K562 (cell line): ENCODE results near the gene FLVCR2. TPM values are rescaled to one million over a fixed set of nuclear protein-coding genes. Genes with fewer than 3 reads are reported as not detected.

ENCODE experiments used
- AFF4 ChIP-seq: sonication (generic); formaldehyde crosslinking; IDR thresholded peaks from 2 replicates; pipeline ENCODE4 v1.8.0; 2023; ENCODE audit warnings: mild to moderate bottlenecking, missing genetic modification reagents
- CHD1 ChIP-seq: fragments of 200-600 bp; sonication (generic); IDR thresholded peaks from one replicate; pipeline ENCODE4 v1.6.1; 2012; ENCODE audit warnings: mild to moderate bottlenecking, moderate library complexity, low read length, inconsistent platforms
- CREM ChIP-seq: IDR thresholded peaks from 2 replicates; pipeline ENCODE4 v1.6.1; 2014; ENCODE audit warnings: antibody characterized with exemption, low read depth
- ETV6 ChIP-seq, 3 experiments: fragments of 150-350 bp in 1 of 3; sonication (generic) in 1 of 3; formaldehyde crosslinking in 1 of 3; IDR thresholded peaks; 2 replicates each; pipeline versions ENCODE4 v1.6.1 to v1.8.0; 2014 to 2022; ENCODE audit warnings: borderline replicate concordance in 2 of 3, low read depth in 2 of 3, antibody characterized with exemption in 1 of 3, low read length in 1 of 3, mild to moderate bottlenecking in 1 of 3, missing genetic modification reagents in 1 of 3
- GATAD2A ChIP-seq: fragments of 450-650 bp; IDR thresholded peaks from 2 replicates; pipeline ENCODE4 v1.6.1; 2017
- HBP1 ChIP-seq: fragments of 450-650 bp; formaldehyde crosslinking; IDR thresholded peaks from 2 replicates; pipeline ENCODE4 v1.4.0; 2022; ENCODE audit warnings: missing genetic modification characterization
- HDAC2 ChIP-seq: fragments of 450-650 bp; IDR thresholded peaks from 2 replicates; pipeline ENCODE4 v1.6.1; 2016; ENCODE audit warnings: mild to moderate bottlenecking
- HDAC8 ChIP-seq: fragments of 450-650 bp; IDR thresholded peaks from 2 replicates; pipeline ENCODE4 v1.6.1; 2016; ENCODE audit warnings: mild to moderate bottlenecking, missing genetic modification characterization, moderate library complexity, missing compliant biosample characterization
- PHF21A ChIP-seq: fragments of 450-650 bp; IDR thresholded peaks from 2 replicates; pipeline ENCODE4 v1.6.1; 2017; ENCODE audit warnings: low read depth, borderline replicate concordance
- REST ChIP-seq, 2 experiments: fragments of 450-650 bp; formaldehyde crosslinking in 1 of 2; IDR thresholded peaks; 2 replicates each; pipeline versions ENCODE4 v1.4.0 to v1.6.1; 2014 to 2020; ENCODE audit warnings: mild to moderate bottlenecking in 2 of 2, borderline replicate concordance in 1 of 2, low read depth in 1 of 2
- SMARCA5 ChIP-seq: fragments of 450-650 bp; IDR thresholded peaks from 2 replicates; pipeline ENCODE4 v1.6.1; 2016
- polyA plus RNA-seq, 8 experiments: library from polyadenylated mRNA; depleted of rRNA in 4 of 8; stranded (reverse) in 5 of 8; unstranded in 3 of 8; fragments of >200 nt; fragmentation: Nextera tagmentation in 2 of 8; fragmentation: Illumina TruSeq in 1 of 8; extraction: Ambion mirVana in 2 of 8; extraction: Trizol in 1 of 8; gene quantifications; 2 replicates each; pipeline versions ENCODE4 v1.2.1 to v1.2.3, GENCODE V29; 2011 to 2014; ENCODE audit warnings: inconsistent platforms in 1 of 8, missing spikeins in 1 of 8
- total RNA-seq, 7 experiments: library from RNA; depleted of rRNA in 6 of 7; stranded (reverse); fragments of >200 nt in 6 of 7; fragmentation: Illumina TruSeq in 2 of 7; extraction: Trizol in 2 of 7; gene quantifications; 2 replicates each; pipeline versions ENCODE4 v1.2.1 to v1.2.3, GENCODE V29; 2011 to 2021; ENCODE audit warnings: low replicate concordance in 1 of 7

Gene FLVCR2
- total and polyA plus RNA-seq, 9 of the 15 experiments (the other 6 are each of a cell fraction or from before 2014, with no cell fraction given): 1.5 TPM; not detected in 8

- TF ChIP-seq ETV6 (IDR thresholded peaks at IDR 0.05; ENCODE audit: borderline replicate concordance in 1 of 2, low read depth in 2 of 2, low read length in 1 of 2): no peak
- no peak for TF ChIP-seq ETV6 (CRISPR knock-in tag; IDR thresholded peaks at IDR 0.05; ENCODE audit: borderline replicate concordance)
- TF ChIP-seq PHF21A: no peak
- no peak for TF ChIP-seq HBP1 (CRISPR knock-in tag)
- TF ChIP-seq CHD1: no peak
- no peak for TF ChIP-seq AFF4
- no peak for TF ChIP-seq HDAC8 (tag)
- no peak for TF ChIP-seq CREM
- no peak for TF ChIP-seq GATAD2A
- TF ChIP-seq HDAC2: peak; percentile 63; the same call in 1 of the 2 replicates
- TF ChIP-seq SMARCA5: peak; percentile 35; the same call in 1 of the 2 replicates
- no peak for TF ChIP-seq REST (IDR thresholded peaks at IDR 0.05; ENCODE audit: borderline replicate concordance)
- no peak for TF ChIP-seq REST (CRISPR knock-in tag; IDR thresholded peaks at IDR 0.05; ENCODE audit: low read depth)
Measured at GRCh38 chr14:75658957-75659356, 80.5 kb downstream of the FLVCR2 start (continued).
